ENCODE measurements around the gene CCDC192. TPM values are rescaled to one million over a fixed set of nuclear protein-coding genes. Genes with fewer than 3 reads are reported as not detected.
A peak's percentile ranks its signal among the peaks of the same experiment; 100 is the strongest.

CCDC192 gene
- total and polyA plus RNA-seq, 2 donors (not counting 3 experiments of a cell fraction or from before 2014, with no cell fraction given), result not detected

- ChIA-PET POLR2A (no interaction called here), CTCF (no interaction called here)
- Histone ChIP-seq H3K27ac (ENCODE audit: insufficient read depth, low read depth, low read length) (no peak overlapping the region), H3K36me3 (ENCODE audit: control insufficient read depth in 2 of 2, extremely low read depth in 1 of 2, insufficient read depth in 2 of 2, low read length in 2 of 2) (no peaks in the 10 kb centered on the region), H3K9me1 (replicated peaks; ENCODE audit: control insufficient read depth, extremely low read depth, insufficient read depth, low read length) (no peaks in the 10 kb centered on the region), H3K79me2 (ENCODE audit: control insufficient read depth, insufficient read depth, low read length) (no peaks in the 10 kb centered on the region), H3K4me1 (ENCODE audit: control insufficient read depth, extremely low read depth, insufficient read depth, low read length) (peaks cover 8% of the 10 kb centered on the region), H2AFZ (ENCODE audit: low read depth, low read length) (no peak overlapping the region), H3K4me2 (ENCODE audit: insufficient read depth, low read length) (no peak overlapping the region), H3K9me3 (replicated peaks; ENCODE audit: control insufficient read depth, insufficient read depth, low read length) (no peaks in the 10 kb centered on the region), H3K9ac (replicated peaks; ENCODE audit: extremely low read depth, insufficient read depth, low read length) (no peak overlapping the region), H3K4me3 (replicated peaks in 1 of 3; ENCODE audit: insufficient read depth in 1 of 3, low read depth in 1 of 3, low read length in 3 of 3) (no peak overlapping the region), H4K20me1 (replicated peaks; ENCODE audit: control insufficient read depth, extremely low read depth, insufficient read depth, low read length) (no peaks in the 10 kb centered on the region), H3K27me3 (ENCODE audit: control insufficient read depth in 2 of 2, insufficient read depth in 2 of 2, low read length in 2 of 2) (no peaks in the 10 kb centered on the region)
- intact Hi-C loops (cut with micrococcal nuclease) (no loop called here), dilution Hi-C loops (cut with MboI; ENCODE audit: extremely low pct_ligation_motif_present, low sequenced_read_pairs) (no loop called here)
- no TSS peak for BruUV-seq (replicated peaks)
- FAIRE-seq, result no peak
- peak; percentile 17 for DNase-seq (ENCODE audit: low read depth, low spot score)
- TF ChIP-seq JUN (IDR thresholded peaks at IDR 0.05; ENCODE audit: borderline replicate concordance, insufficient read depth, insufficient read length, low read depth) (no peak), FOS (IDR thresholded peaks at IDR 0.05; ENCODE audit: borderline replicate concordance, insufficient read depth, low read length) (peak; percentile 38)
These were observed 231.6 kb downstream of the CCDC192 start for GRCh38 chr5:127934791-127935256.

DNA sequence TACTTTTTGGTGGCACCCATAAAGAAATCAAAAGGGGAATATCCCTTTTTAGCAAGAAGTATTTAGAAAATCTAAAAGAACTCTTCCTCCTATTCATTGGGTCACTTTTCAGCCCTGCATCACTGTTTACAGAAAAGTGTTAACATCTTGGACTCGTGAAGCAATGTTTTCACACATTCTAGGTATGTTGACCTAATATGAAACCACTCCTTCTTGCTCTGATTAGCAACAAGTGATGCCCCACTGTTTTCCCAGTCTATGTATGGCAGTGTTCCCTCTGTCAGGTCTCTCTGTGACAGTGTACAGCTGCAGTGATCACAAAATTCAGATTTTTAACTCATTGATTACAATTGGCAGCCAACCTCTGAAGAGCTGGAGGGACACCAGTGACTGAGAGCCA, 232.2 kb downstream of the CCDC192 start:
- Histone ChIP-seq H3K9me3 (replicated peaks; ENCODE audit: control insufficient read depth, insufficient read depth, low read length) (no peaks in the 10 kb centered on the region), H2AFZ (ENCODE audit: low read depth, low read length) (no peak overlapping the region), H3K27ac (ENCODE audit: insufficient read depth, low read depth, low read length) (no peak overlapping the region), H3K4me3 (replicated peaks in 1 of 3; ENCODE audit: insufficient read depth in 1 of 3, low read depth in 1 of 3, low read length in 3 of 3) (no peak overlapping the region), H3K36me3 (ENCODE audit: control insufficient read depth in 2 of 2, extremely low read depth in 1 of 2, insufficient read depth in 2 of 2, low read length in 2 of 2) (no peaks in the 10 kb centered on the region), H3K4me1 (ENCODE audit: control insufficient read depth, extremely low read depth, insufficient read depth, low read length) (peaks cover 5% of the 10 kb centered on the region), H4K20me1 (replicated peaks; ENCODE audit: control insufficient read depth, extremely low read depth, insufficient read depth, low read length) (no peaks in the 10 kb centered on the region), H3K79me2 (ENCODE audit: control insufficient read depth, insufficient read depth, low read length) (no peaks in the 10 kb centered on the region), H3K27me3 (ENCODE audit: control insufficient read depth in 2 of 2, insufficient read depth in 2 of 2, low read length in 2 of 2) (no peaks in the 10 kb centered on the region), H3K4me2 (ENCODE audit: insufficient read depth, low read length) (no peak overlapping the region), H3K9ac (replicated peaks; ENCODE audit: extremely low read depth, insufficient read depth, low read length) (no peak overlapping the region), H3K9me1 (replicated peaks; ENCODE audit: control insufficient read depth, extremely low read depth, insufficient read depth, low read length) (no peaks in the 10 kb centered on the region)
- BruUV-seq (replicated peaks), result no TSS peak
- POLR2A ChIA-PET, result no interaction called here
- intact Hi-C loops (cut with micrococcal nuclease) (no loop called here), dilution Hi-C loops (cut with MboI; ENCODE audit: extremely low pct_ligation_motif_present, low sequenced_read_pairs) (no loop called here)
- TF ChIP-seq EZH2 (IDR thresholded peaks at IDR 0.05; ENCODE audit: borderline replicate concordance, low read depth, low read length, severe bottlenecking) (no peak), MYC (IDR thresholded peaks at IDR 0.05; ENCODE audit: low read depth, low read length) (no peak), JUN (IDR thresholded peaks at IDR 0.05; ENCODE audit: borderline replicate concordance, insufficient read depth, insufficient read length, low read depth) (no peak), FOS (IDR thresholded peaks at IDR 0.05; ENCODE audit: borderline replicate concordance, insufficient read depth, low read length) (no peak), GATA2 (IDR thresholded peaks at IDR 0.05; ENCODE audit: insufficient read depth, insufficient read length, low read depth, low read length) (no peak)
- DNase-seq (ENCODE audit: low read depth, low spot score) (no peak), FAIRE-seq (no peak)
- CTCF ChIA-PET, result no interaction called here

Measured in endothelial cell of umbilical vein (primary cell).